Activated CD8-positive, alpha-beta memory T cell treated with anti-CD3 and anti-CD28 coated beads for 48 hours (primary cell): ENCODE results near the gene PRIMA1.

Source experiments
- DNase-seq, 3 experiments: peaks; one replicate each; pipeline ENCODE4 v3.0.0-alpha.2; 2020; ENCODE audit warnings: low read depth in 2 of 3, low spot score in 2 of 3

Gene PRIMA1

DNA sequence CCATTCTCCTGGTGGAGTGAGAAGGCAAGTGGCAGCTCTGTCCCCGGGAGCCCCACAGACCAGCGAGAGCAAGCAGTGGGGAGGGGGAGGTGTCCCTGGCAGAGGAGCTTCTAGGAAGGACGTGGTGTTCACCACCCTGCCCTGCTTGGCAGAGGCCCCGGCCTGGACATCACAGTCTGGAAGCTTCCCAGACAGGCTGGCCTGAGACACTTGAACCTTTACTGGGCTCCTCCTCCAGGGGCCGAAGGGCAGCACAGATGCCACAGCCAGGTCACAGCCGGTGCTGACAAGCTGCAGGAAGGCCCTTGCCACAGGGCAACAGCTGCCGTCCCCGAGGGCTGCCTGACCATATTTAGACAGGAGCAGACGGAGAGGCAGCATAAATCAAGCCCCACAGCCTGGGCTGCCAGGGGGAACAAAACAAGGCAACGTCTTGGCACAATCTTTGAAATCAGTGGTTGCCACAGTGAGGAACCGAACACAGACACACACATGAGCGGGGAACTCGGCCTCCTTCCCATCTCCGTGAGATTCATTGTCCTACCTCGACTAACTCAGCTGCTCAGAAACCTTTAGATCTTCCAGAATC lies 28.5 kb downstream of the PRIMA1 start:
- no peak for DNase-seq

DNA sequence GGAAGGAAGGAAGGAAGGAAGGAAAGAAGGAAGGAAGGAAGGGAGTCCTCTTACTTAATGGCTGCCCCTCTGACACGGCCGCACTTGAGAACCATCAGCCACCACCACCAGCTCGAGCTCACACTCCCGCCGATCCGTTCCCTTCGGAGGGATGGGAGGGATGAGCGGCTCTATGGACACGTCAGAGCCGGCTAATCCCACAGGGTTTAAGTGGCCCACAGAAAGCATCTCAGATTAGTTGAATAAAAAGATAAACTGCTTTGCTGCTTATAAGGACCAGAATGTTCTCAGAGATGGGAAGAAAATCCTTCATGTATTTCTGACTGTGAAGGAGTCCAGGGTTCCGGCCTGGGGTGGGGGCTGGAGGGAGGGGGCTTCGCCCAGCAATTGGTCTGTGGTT lies 31.1 kb downstream of the PRIMA1 start:
- DNase-seq: no peak

DNA sequence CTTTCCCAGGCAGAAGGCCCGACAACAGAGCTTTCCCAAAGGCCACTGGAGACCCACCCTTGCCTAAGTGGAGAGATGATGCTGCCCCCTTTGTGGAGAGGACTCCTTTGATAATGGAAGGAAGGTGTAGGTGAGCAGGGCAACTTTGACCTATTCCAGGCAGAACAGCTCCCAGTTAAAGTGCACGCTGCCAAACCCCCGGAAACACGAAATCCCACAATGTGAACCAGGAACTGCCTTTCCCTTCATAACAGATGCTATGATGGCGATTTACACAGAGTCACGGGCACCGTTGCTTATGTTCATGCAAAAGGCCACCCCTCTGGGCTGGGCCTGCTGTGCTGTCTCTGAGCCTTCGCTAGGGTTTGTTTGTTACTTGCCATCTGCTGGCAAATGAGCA lies 34.6 kb downstream of the PRIMA1 start:
- no peak for DNase-seq

DNA sequence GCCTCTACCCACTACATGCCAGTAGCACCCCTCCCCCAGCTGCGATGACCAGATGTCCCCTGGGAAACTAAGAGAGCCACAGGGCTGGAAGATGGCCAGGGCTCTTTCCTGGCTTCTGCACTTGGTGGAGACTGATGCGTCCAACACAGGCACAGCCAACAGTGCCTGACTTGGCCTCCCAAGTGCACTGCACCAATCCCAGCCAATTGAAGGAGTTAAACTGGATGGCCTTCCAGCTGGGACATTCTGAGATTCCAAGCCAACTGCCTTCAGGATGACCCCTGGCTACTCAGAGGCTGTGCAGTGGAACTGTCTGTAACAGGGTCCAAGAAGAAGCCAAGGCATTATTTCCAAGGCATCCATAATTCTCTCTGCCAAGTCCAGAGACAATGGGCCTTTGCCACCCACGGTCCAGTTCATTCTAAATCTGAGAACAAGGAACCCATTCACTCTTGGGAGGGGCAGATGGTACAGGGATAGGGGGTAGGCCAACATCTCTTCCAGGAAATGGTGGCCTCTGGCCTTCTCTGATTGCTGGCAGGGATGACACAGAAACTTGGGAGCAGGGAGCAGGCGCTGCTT lies 35.2 kb downstream of the PRIMA1 start:
- no peak for DNase-seq

DNA sequence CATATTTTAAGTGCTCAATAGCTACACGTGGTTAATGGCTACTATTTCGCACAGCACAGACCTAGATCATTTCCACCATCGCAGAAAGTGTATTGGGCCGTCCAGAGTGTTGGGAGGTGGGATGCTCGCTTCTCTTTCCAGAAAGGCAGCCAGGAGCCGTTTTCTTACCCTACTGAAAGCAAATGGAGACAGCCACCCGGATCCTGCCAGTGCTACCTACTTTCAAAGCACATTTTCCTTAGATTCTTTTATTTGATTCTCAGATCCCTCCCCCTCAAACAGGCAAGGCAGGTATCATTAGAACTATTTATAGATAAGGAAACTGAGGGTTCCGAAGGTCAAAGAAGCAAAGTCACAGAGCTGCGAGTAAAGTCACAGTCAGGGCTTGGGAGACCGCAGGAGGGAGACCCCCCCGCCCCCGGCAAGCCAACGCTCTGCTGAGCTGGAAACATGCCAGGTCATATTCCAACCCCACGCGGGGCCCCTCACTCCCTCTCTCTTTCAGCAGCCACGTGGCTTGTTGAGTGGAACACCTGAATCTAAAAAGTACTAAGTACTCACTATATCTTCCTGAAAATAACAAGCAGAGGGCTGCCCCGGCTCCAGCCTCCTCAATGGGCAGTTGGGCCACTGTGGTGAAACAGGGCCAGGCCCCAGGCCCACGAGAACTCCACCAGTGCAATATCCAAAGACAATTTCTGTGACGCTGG lies 36.2 kb downstream of the PRIMA1 start:
- no peak for DNase-seq

DNA sequence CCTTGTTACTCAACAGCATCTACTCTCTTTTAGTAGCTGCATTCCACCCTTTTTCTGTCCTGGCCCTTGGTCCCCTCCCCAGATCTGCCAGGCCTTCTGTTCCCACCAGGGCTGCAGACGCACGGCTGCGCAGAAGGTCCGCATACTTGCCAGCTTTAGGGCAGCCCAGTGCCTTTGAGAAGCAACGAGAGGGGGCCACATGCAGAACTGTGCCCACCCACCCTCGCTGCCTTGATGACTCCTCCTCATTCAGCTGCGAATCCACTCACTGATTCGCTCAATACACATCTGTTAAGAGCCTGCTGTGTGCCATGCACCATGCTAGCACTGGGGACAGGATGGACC lies 39.2 kb downstream of the PRIMA1 start:
- no peak for DNase-seq

DNA sequence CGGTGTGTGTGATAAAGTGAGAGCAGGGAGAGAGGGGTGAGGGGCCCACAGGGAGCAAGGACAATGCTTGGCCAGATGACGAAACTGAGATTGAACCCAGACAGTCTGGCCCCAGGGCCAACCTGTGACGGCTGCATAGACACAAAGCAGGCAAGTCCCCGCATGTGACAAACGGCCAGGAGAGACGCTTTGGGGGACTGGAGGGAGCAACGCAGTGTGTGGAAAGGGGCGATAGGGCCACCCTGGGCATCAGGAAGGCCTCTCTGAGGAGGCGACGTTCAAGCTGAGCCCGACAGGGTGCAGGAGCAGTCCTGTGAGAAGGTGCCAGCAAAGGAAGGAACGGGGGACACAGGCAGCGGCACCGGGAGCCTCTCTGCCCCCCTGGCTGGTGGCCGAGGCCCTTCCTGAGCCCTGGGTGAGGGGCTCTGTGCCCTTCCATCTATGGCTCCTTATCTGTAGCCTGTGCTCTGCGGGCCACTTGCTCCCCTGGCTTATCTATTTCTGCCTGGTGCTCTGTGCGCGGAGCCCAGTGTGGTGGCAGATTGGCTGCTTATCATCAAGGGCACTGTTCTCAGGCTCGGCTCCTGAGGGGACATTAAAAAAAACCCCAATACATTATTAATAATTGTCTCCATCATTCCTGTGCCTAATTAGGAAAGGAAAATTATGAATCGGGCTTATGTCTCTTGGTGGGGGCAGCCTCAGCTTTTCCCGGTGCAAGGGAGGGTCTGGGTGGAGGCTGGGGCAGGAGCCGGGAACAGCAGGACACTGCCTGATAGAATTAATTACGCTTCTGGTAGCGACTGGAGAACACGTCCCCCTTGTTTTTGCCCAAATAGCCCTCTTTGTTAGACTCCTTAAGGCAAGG lies 39.8 kb downstream of the PRIMA1 start:
- DNase-seq: no peak

DNA sequence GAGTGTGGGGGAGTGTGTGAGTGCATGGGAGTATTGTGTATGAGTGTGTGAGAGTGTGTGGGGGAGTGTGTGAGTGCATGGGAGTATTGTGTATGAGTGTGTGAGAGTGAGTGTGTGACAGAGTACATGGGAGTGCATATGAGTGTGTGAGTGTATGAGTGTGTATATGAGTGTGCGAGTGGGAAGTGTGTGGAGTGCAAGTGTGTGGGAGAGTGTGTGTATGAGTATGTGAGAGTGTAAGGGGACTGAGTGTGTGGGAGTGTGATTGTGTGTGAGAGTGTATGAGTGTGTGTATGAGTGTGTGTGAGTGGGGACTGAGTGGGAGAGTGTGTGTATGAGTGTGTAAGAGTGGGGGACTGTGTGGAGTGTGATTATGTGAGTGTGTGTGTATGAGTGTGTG lies 40.7 kb downstream of the PRIMA1 start:
- DNase-seq: no peak

DNA sequence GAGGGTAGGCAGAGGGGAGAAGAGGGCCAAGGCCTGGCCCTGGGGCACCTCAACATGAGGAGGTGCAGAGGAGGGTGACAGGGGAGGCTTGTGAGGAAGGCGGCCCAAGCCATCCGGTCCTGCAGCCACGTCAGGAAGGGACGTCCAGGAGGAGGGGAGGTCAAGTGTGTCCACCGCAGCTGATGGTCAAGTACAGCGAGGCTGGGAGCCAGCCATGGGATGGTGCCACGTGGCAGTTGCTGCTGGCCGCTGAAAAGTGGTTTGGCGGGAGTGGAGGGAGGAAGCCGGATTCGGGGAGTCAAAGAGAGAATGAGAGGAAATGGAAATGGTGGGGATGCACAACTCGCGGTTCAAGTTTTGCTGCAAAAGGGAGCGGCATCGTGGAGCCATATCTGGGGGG lies 41.2 kb downstream of the PRIMA1 start:
- DNase-seq: no peak

DNA sequence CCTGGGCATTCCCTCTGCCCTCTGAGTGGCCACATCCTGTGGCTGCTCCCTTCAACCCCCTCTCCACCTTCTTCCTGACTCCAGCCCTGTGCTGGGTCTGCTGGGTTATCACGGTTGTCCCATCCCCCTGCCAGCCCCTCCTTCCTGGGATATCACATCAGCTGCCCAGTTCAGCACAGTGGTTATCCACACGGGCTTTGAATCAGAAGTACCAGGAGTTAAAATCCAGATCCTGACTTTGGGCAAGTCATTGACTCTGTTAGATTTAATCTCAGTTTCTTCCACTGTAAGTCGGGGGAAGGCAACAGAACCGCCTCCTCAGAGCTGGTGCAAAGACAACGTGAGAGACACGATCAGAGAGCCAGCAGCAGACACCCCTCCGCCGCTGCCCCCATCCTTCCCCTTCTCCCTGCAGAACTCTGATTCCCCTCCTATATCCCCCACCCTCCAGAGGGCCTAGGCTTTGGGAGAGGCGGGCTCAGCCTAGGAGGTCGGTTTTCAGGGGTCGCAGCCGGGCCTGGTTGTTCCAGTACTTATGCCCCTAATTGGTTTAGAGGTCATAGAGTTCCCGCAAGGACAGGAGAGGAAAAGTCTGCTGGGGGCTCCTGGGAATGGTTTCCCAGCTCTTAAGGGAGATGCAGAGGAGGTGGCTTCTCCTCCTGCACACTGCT lies 42.5 kb downstream of the PRIMA1 start:
- DNase-seq: no peak

DNA sequence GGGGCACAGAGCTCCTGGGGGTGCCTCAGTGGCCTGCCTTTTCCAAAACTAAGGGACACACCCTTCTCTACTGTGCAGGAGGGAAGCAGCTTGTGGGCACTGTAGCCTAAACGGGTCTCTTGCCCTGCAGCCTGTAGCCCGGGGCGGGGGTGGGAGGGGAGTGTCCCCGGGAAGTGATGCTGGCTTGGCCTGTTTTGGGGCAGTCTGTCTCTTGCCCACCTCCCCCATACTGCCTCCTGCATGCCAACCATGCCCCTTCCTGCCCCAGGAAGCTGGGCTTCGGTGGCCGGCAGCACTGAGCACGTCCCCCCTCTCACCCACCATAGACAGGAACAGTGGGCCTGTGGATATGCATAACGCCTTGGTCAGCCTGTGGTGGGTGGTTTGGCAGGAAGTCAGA lies 43.4 kb downstream of the PRIMA1 start:
- DNase-seq: no peak

DNA sequence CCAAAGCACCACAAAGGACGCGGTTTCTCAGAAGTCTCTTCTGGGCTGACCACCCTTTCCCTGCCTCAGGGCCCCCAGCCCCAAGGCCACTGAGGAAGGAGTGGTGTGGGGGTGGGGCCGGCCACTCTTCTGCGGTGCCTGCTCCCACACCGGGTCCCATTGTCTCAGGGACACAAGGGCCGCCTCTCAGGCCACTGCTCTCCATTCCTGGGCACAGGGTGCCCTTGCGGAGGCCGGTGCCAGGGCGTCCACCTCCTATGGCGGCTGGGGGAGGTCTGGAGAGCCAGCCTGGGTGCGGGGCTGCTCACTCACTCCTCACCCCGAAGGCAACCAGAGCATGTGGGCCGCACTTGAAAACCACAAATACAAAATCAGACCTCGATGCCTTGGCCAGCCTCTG lies 44.1 kb downstream of the PRIMA1 start:
- no peak for DNase-seq

DNA sequence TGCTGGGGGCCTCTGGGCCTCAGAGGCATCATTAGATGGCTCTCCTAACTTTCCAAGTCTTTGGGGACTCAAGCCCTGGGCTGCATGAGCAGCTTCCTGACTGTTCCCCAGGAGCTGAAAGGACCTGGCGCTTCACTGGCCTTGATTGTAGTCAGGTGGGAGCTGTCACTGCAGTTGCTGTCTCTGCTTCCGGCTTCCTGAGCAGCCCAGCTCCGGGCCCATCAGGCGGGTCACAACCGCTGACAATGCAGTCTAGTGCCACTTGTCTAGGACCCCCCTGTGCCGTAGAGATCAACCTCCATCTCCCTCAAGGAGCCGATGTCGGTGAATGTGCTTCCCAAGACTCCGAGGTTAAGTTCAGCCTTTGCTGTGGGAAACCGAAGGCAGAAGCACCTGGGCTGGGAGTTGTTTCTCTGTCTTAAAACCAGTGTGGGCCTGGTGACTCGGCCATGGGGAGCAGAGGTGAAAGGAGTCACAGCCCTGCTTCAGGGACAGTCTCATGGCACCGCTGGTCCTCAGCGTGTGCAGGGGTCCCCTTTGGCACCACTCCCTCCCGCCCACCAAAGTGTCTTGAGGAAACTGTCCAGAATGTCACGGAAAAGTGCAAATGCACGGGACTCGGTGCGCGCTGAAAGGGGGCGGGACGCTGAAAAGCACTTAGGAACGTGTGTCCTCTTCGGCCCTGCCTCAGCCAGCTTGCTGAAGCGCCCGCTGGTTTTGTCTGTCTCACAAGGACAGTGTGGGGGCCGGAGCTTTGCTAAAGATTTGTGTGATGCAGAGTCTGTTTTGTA lies 44.8 kb downstream of the PRIMA1 start:
- DNase-seq: no peak

DNA sequence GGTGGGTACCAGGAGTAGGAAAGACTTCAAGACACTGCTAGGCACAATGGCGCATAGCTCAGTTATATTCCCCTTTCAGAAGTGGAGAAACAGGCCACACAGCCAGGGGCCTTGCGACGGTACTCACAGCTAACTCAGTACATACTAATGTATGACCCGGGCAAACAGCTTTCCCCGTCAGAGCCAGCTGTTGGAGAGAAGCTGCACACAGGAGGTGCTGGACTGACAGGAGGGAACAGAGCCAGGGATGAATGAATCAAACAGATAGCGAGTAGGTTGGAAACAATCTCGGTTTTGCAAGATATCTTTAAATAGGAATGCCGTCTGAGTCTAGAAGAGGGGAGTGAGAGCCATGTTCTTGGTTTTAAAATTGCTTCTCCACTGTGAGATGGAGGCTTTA lies 45.5 kb downstream of the PRIMA1 start:
- no peak for DNase-seq

DNA sequence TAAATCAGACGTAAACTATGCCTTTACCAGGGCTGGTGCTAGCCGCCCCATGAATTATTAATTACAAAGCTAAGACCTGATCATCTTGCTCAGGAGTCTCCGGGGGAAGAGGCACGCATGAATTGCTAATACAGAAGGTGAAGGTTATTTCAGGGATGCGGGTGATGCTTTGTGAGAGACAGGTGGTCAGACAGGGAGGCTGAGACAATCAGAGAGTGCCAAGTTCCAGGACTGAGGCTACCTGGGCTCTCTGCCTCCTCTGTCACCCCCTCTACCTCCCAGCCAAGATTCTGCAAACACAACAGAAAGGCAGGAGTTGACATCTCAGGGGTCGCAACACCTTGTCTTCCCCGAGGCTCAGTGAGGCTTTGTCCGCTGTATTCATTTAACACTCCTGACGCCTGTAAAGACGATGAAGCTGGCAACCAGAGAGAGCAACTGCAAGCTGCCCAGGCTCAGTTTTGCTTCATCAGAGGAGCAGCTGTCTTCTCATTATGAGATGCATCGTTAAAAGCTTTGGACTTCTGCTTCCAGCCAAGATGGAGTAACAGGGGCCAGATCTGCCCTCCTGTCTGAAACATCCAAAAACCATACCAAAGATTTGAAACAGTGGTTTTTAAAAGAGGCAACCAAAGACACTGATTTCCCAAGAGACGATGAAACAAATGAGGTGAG lies 46.6 kb downstream of the PRIMA1 start:
- no peak for DNase-seq

DNA sequence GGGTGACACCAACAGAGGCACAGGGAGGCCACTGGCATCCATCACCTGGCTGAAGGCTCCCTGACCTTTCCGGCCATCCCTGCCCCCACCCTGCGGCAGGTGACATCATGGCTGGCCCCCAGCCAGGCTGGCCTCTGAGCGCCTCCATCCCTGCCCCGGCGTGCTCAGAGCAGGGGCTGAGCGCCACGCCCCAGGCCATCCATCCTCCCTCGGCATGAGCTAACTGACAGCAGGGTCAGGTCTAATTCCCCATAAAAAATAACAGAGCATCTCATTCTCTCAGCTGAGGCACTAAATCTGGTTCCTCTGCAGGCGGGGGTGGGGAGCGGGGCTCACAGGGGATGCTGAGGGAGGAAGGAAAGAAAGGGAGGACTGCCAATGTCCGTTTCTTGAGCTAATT lies 50.7 kb downstream of the PRIMA1 start:
- no peak for DNase-seq

DNA sequence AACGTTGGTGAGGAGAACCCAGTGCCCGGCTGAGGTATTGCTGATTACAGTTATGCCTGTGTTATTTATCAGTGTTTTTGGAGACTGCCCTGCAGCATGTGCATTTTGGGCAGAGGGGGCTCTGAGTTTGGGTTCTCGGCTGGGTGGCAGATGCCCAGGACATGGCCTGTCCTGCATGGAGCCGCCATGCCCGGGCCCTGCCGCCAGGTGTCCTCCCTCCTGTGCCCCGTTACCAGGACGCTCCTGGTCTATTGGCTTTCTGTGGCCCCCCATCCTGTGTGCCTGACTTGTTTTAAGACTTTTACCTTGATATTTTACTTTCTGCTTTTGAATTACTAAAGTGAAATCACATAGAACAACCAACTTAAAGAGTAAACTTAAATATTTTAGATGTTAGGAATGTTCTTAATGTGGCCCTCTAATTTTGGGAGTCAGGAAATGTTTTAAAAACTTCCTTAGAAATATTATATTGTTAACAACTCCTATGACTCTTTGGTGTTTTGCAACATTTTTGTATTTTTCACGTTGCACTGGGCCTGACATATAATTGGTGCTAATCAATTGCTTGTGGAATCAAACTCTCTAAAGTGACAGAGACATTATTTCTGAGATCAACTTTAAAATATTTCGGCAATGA lies 51.8 kb downstream of the PRIMA1 start:
- DNase-seq: no peak

DNA sequence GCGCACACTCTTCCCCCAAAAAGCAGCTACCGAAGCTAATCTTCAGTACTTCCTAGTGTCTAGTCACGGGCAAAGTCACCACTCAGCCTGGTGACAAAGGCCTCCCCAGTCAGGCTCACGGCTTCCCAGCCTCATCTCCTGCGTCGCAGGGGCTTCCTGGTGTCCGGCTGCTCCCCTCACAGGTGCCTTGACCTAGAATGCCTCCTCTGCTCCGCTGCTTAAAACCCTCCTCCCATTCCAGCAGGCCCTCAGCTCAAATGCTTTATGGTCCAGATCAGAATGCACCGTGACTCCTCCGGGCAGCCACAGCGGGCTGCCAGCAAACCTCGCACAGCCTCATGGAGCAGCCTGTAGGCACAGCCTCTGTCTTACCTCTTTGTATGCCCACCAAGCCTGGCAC lies 53.1 kb downstream of the PRIMA1 start:
- no peak for DNase-seq

DNA sequence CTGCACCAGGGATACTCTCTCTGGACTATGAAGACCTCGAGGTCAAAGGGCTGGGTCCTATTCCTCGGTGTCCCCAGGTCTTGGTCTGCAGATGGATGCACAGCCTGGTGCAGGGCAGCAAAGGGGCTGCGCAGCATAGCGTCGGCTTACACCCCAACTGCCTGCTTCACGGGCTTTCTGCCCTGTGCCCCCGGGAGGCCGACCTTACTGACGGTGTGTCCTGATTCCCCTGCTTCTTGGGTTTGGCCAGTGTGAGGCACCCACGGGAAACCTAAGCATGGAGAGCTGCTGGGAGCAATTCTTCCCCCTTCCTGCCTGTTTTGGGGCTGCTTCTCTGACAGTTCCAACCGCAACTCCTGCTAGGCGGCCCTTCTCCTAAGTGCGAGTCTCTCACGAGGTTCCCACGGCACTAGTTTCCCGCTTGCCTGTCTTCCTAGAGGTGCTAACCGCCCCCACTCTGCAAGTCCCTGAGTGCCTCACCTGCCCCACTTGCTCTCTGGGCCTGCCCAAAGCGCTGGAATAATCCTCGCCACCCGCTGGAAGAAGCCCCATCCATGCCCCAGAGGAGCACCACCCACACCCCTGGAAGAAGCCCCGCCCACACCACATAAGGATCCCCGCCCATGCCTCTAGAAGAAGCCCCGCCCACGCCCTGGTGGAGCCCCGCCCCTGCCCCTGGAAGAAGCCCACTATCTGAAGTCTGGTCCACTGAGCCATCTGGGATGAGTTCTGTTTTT lies 54.0 kb downstream of the PRIMA1 start:
- DNase-seq: no peak
